ENCODE results near the gene GABRR3.

GABRR3 gene

DNA sequence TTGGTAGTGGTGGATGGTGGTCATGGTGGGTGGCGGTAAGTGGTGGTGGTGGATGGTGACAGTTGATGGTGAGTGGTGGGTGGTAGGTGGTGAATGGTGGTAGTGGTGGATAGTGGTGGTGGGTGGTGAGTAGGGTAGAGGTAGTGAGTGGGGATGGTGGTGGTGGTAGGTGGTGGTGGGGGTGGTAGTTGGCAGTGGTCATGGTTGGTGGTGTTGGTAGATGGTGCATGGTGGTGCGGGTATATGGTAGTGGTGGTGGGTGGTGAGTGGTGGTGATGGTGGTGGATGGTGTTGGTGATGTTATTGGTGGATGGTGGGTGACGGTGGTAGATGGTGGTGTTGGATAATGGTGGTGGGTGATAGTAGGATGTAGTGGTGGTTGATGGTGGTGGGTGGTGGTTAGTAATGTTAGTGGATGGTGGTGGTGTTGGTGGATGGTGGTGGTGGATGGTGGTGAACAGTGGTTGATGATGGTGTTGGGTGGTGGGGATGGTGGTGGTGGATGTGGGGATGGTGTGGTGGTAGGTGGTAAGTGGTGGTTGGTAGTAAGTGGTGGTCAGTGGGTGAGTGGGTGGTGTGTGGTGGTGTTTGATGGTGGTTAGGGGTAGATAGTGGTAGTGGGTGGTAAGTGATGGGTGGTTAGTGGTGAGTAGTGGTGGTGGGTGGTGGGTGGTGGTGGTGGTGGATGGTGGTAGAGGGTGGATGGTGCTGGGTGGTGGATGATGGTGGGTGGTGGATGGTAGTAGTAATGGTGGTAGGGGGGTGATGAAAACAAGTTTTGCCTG, 46.1 kb downstream of the GABRR3 start:
- FAIRE-seq: no peak

DNA sequence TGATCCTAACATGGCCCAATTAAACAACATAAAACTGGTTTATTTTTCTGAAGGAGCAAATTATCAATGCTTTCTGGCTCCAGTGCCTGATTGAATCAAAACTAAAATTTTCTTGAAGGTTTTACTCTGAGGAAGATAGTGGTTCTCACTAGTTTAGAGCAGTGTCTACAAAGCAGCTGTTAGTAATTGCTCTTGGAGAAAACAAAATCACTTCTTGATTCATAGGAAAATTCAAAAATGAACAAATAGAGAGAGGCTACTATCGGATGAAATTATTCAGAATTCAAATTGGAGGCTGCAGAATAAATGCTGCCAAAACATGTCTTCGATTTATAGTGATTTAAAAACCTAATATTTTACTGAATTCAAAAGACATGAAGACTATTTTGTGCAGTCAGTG, 47.8 kb downstream of the GABRR3 start:
- FAIRE-seq: no peak

GRCh38 chr3:97983933-97984491, 51.1 kb downstream of the GABRR3 start:
- FAIRE-seq: no peak

DNA sequence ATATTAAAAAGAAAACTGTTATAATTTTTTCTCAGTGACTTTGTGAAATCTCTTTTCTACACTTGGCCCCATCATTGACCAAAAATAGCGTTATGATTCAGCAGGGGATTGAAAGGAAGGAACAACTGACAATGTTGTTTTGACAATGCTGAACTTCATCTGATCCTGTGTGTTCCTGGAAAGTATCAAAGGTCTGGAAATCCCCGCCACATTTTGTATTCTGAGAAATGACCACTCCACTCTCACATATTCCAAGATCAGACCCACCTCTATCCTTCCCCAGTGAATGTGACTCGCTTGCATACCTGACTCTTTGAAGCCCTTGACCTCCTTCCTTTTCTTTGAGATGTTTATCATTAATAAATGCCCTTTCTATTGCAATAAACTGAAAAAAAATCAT, 53.2 kb downstream of the GABRR3 start:
- FAIRE-seq: no peak

DNA sequence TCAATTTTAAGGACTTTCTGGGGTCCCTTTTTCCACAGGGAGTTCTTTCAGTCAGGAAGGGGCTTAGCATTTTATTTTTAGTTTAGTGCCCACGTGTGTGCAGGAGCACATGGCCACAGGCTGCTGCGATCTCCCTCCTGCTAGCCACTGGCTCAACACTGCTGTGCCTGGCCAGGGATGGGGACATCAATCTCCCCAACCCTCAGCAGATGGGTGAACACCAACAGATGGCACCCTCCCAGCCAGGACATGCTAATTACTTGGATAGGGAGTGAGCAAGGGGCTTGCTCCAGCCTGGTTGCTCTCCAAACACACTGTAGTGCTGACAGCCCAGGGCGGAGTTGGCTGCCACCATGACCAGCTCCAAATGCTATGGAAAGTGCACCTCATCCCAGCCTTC, 55.5 kb downstream of the GABRR3 start:
- FAIRE-seq: no peak

GRCh38 chr3:97975466-97975865, 59.6 kb downstream of the GABRR3 start:
- no peak for FAIRE-seq

DNA sequence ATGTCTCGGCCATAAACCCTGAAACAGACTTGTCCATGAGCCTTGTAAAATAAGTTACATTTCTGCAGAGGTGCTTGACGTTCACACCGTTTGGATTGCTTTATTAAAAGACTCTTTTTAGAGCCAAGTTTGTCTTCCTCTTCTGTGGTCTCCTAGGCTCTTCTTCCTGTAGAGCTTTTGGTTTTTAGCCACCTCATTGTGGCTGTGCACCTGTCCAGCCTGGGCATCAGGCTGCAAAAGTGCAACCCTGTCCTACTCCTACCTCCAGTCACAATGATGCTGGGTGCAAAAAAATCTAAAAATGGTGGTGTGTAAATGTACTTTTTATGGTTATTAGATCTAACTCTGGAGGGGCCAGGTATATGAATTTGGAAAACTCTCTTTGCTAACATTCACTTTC, 60.1 kb downstream of the GABRR3 start:
- FAIRE-seq: no peak

- FAIRE-seq: no peak
Observed at GRCh38 chr3:97972976-97973375, 62.1 kb downstream of the GABRR3 start.

DNA sequence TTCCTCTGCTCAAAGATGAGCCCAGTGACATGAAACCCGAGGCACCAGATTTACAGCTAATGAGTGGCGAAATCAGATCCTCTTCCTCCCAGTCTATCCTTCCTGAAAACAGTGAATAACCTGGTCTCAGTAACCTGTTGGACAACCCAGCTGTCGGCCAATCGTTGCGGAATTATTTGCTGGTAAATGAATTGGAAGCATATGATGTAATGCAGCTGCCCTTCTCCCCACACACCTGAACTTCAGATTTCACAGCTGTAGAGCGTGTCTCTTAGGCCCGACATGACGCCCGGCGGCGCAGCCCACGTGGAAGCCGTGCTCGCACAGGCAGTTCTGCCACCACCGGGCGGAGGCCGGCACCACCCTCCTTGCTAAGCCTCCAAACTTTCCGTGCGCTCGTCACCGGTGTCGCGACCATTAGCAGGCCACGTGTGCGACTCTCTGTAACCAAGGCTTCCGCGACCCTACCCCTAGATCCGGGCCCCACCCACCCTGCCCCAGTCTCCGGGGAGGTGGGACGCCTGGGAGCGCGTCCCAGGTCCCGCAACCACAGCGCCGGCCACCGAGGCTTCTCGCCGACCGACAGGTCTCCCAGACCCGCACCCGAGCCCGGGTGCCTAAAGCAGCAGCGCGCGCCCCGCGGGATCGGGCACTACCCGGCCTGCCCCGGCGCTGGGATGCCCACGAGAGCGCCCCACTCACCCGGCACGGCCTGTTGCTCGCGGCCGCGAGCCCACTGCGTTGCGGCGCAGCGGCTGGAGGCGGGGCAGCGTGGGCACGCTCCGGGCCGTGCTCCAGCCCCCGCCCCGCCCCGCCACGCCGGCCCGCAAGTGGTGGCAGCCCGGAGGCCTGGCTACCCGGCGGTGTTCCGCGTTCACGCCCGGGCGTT, 63.2 kb downstream of the GABRR3 start, which contains the start of gene RIOX2:
RIOX2 (minus strand) TSS at position 753 of the 889 bp plus-strand sequence. CDS start 4,838 bp downstream, outside the sequence.
- FAIRE-seq: no peak

GRCh38 chr3:97970956-97971620, 64.0 kb downstream of the GABRR3 start:
- FAIRE-seq: no peak

DNA sequence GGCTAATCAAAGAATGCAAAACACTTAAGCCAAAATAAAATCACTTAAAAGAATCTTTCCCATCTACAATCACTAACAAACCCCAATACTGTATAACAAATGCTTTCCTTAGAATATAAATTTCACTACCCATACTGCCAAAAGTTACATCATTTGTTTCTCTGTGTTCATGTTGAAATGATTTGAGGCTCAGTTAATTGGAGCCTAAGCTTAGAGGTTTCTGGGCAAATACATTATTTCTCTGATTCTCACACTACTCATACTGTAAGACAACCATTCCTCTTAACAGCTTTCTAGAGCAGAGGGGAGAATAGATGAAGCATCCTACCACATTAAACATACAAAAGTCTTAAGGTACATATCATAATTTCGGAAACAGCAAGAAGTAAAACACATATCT, 65.0 kb downstream of the GABRR3 start:
- no peak for FAIRE-seq

- no peak for FAIRE-seq
Observed at GRCh38 chr3:97969541-97969940, 65.6 kb downstream of the GABRR3 start.

DNA sequence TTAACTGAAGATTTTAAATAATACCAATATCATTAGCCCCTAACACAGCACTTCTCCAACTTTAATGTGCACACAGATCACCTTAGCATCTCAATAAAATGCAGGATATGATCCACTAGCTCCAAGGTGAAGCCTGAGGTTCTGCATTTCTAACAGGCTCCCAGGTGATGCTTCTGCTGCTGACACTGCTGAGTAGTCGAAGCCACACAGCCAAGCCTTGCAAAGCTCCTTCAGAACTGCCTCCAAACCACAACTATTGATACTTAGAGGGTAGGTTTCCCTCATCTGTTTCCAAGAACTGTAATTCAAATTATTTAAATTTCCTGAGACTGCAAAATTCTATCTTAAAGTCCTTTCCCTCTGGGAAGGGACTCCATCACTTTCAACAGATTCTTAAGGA, 66.7 kb downstream of the GABRR3 start:
- FAIRE-seq: no peak

GRCh38 chr3:97967966-97968365, 67.1 kb downstream of the GABRR3 start:
- no peak for FAIRE-seq

DNA sequence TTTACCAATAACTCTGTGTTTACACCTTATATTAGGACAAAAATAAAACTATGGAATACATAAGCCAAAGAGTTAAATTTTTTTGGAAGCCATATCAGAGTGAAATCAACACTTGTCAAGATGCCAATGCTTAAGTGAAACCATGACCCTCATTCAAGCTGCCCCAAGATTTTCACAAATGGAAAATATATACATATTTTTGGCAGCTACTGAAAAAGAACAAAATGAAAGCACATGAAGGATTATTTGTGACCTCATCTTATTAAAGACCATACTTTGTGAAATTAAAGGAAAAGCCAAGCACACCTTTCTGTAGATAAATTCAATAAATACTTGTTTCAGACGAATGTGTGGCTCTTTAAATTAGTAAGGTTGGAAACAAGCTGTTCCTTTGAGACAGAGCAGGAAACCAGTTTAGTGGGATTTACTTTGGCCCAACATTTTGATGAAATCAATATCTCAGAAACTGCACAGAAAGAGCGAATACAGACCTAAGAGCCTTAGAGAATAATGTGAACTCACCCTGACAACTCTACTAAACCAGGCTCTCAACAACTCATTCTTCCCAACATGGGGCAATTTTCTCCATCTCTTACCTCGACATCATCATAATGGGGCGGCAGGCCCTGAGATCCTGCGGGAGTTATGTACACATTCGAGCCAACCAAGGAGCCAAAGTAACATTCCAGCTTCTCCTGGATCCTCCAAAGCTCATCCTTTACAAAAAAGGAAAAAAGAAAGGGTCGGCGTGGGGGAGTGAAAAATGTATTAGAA, 73.9 kb downstream of the GABRR3 start:
- no peak for FAIRE-seq

- no peak for FAIRE-seq
Observed at GRCh38 chr3:97960551-97960950, 74.6 kb downstream of the GABRR3 start.

DNA sequence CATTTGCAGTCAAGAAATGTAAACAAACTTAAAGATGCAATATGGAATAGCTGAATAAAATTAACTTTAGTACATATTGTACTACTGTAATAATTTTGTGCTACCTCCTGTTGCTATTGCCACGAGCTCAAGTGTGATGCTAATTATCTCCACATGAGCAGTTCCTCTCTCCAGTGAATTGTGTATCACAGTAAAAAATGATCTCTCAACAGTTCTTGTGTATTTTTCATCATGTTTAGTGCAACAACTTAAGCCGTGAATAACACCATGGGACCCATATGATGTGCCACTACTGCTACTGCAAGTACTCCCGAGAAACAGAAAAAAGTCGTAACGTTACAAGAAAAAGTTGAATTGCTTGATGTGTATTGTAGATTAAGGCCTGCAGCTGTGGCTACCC, 75.2 kb downstream of the GABRR3 start:
- FAIRE-seq: no peak

DNA sequence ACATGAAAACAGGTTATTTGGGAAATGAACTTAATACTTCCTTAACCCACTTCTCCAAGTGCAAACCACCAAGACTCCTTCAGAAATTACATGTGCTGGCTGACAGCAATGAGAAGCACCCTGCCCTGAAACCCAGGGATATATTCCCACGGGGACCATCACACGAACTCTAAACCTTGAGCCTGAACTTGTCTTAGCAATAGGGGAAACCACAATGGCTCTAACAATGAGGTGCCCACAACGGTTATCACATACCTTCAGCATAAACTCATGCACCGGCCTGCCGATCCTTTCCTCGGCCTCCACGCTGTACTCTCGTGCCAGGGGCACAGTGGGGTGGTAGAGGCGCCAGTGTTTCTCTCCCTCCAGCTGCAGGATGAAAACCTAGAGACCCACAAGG, 76.3 kb downstream of the GABRR3 start:
- no peak for FAIRE-seq

GRCh38 chr3:97958396-97958795, 76.7 kb downstream of the GABRR3 start:
- no peak for FAIRE-seq

GRCh38 chr3:97957617-97958311, 77.4 kb downstream of the GABRR3 start:
- FAIRE-seq: no peak

GRCh38 chr3:97956051-97956450, 79.1 kb downstream of the GABRR3 start:
- no peak for FAIRE-seq
